Subcutaneous preadipocyte (primary cell): ENCODE measurements around the gene DIRAS1. TPM values are rescaled to one million over a fixed set of nuclear protein-coding genes. Genes with fewer than 3 reads are reported as not detected.

Experiments
- total RNA-seq: library from RNA; depleted of rRNA; stranded (reverse); fragments of >200 nt; gene quantifications from 2 replicates; pipeline ENCODE4 v1.2.3, GENCODE V29; 2012

Gene DIRAS1, protein sequence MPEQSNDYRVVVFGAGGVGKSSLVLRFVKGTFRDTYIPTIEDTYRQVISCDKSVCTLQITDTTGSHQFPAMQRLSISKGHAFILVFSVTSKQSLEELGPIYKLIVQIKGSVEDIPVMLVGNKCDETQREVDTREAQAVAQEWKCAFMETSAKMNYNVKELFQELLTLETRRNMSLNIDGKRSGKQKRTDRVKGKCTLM
- total RNA-seq = 0.78 and 3.7 TPM in 2 replicates

DNA sequence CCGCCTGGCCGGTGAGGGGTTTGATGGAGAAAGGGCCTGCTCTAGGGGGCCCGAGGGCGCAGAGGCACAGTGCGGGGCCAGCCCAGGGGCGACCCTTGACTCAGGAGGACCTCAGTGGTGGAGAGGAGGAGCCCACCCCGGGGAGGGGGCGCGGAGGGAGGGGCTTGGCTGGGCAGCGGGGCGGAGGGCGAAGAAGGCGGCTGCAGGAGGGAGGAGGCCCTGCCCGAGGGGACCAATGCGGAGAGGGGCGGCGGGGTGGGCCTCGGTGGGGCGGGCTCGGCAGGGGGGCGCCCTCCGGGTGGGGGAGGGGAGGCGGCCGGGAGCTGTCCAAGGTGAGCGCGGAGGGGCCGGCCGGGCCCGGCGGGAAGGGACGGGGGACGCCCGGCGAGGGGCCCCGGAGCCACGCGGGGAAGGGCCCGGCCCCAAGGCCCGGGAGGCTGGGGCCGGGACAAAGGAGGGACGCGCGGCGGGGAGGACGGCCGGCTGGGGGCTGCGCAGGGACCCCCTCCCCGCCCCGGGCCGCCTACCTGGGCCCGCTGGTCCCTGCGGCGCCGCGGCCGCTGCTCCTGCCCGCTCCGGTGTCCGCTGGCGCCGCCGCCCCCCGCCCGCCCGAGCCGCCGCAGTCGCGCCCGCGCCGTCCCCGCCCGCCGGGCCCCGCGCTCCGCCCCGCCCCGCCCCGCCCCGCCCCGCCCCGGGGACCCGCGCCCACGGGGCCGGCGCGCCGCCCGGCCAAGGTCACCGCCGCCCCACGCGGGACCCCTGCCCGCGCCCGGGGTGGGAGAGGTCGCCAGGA is at the start of gene DIRAS1:
TSS of gene DIRAS1 (minus strand) at position 596 of the 793 bp plus-strand sequence. CDS start 3,566 bp downstream, outside the sequence.

DNA sequence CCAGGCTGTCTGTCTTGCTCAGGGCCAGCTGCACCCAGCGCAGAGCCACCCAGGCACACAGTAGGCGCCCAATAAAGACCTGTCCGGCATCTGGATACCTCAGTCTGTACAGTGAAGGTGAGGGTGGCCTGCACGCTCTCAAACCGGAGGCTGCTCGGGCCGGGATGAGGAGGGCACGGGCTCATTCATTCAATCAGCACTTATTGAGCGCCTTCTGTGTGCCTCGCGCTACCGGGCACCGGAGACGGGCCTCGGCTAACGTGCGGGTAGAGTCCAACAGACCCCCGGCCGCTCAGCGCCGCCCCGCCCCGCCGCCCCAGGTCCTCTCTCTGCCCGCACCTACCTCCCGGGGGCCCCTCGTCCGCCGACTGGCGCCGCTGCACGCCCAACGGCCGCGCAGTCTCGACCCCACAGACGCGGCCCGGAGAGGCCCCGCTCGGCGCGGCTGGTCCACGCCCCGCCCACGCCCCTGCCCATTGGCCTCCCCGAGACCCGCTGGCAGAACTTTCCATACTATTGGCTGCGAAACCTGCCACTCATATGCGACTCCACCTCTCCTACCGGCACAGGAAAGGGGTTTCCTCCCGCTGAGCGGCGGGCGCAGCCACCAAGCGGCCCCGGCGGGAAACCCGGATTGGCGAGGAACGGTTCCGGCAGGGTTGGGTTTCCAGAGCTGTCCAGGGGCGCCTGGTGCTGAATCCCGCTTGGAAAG is 18.6 kb upstream of the DIRAS1 start, which contains the start of gene SLC39A3:
TSS of gene SLC39A3 (minus strand) at position 416 of the 712 bp plus-strand sequence. CDS start 2,760 bp downstream, outside the sequence.

DNA sequence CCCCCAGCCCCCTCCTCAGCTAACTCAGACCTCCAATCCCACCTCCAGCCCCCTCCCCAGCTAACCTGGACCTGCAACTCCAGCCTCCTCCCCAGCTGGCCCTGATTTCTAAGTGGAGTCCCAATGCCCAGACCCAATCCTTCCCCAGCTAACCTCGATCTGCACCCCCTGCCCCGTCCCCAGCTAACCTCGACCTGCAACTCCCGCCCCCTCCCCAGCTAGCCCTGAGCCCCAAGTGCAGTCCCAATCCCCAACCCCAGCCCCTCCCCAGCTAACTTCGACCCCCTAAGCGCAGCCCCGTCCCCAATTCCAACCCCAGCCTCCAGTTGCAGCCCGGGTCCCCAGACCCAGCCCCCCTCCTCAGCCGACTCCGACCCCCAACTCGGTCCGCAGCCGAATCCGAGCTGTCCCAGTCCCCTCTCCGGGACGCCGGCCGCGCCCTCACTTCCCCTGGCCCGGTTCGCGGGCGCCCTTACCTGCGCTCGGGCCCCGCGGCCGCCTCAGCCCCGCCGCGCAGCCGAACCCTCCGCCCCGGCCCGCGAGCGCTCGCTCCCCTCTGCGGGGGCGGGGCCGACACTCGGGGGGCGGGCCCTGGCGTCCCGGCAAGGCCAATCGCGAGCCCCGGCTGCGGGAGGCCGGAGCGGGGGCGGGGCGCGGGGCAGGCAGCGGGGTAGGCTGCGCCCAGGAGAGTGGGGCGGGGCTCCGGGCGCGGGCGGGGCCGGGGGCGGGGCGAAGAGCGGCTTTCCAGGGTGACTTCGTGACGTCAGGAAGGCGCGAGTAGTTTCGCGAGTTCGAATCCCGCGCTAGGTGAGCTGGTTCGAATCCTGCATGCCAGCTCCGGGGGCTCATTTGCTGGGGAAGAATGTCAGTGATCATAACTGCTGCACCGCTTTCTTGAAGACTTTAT is 18.7 kb downstream of the DIRAS1 start, which contains the start of gene GNG7:
TSS of gene GNG7 (minus strand) at position 525 of the 907 bp plus-strand sequence. CDS start 182,006 bp downstream, outside the sequence.

Other genes with a start within 250 kb of the DIRAS1 start
- 20.3 and 22.4 TPM in 2 replicates for gene GADD45B, start 245.2 kb downstream of the DIRAS1 start, total RNA-seq
- gene GNG7, start 18.7 kb downstream of the DIRAS1 start, total RNA-seq = under 0.01 TPM in 2 replicates
- gene SLC39A3, start 18.6 kb upstream of the DIRAS1 start, total RNA-seq = 23.1 and 28.7 TPM in 2 replicates
- 47.0 and 53.6 TPM in 2 replicates for gene SGTA, start 61.9 kb upstream of the DIRAS1 start, total RNA-seq
- gene THOP1, start 64.1 kb upstream of the DIRAS1 start, total RNA-seq = 117 and 131 TPM in 2 replicates
- 1.6 and 2.9 TPM in 2 replicates for gene ZNF554, start 98.5 kb upstream of the DIRAS1 start, total RNA-seq
- 4.0 and 4.3 TPM in 2 replicates for gene ZNF555, start 120.1 kb upstream of the DIRAS1 start, total RNA-seq
- gene ZNF556, start 146.0 kb upstream of the DIRAS1 start, total RNA-seq = not detected in 2 replicates
- gene ZNF57, start 179.6 kb upstream of the DIRAS1 start, total RNA-seq = 4.4 and 5.1 TPM in 2 replicates
- 3.3 and 4.1 TPM in 2 replicates for gene ZNF77, start 223.6 kb upstream of the DIRAS1 start, total RNA-seq